Upper lobe of left lung (tissue), 6 donors: ENCODE results near the gene REX1BD. TPM values are rescaled to one million over a fixed set of nuclear protein-coding genes. Genes with fewer than 3 reads are reported as not detected.
"Not testable (repeated sequence)": the region's sequence is repeated elsewhere in the genome, so short reads cannot be mapped to it uniquely, and the experiment has no call there.

Experiments used
- ATAC-seq, 2 donors: fragments of 200-7000 bp; cut with Tn5 transposase; one replicate each; pipeline ENCODE4 v1.9.1; 2022; ENCODE audit warnings: mild to moderate bottlenecking in 2 of 2, moderate library complexity in 2 of 2; ENCODE audit not compliant: low FRiP score in 2 of 2
- DNase-seq, 2 donors: peaks; one replicate each; pipeline ENCODE4 v3.0.0-alpha.2; 2019 to 2020
- H3K27ac ChIP-seq, 4 donors: fragments of 200-600 bp; sonication (generic); one replicate each; pipeline ENCODE4 v1.5.1; 2016 to 2019
- H3K27me3 ChIP-seq, 4 donors: fragments of 200-600 bp; sonication (generic); one replicate each; pipeline ENCODE4 v1.5.1; 2017 to 2019
- H3K36me3 ChIP-seq, 4 donors: fragments of 200-600 bp; sonication (generic); one replicate each; pipeline ENCODE4 v1.5.1; 2016 to 2019
- H3K4me1 ChIP-seq, 4 donors: fragments of 200-600 bp; sonication (generic); one replicate each; pipeline ENCODE4 v1.5.1; 2018 to 2019
- H3K4me3 ChIP-seq, 4 donors: fragments of 200-600 bp; sonication (generic); one replicate each; pipeline ENCODE4 v1.5.1; 2017 to 2019; ENCODE audit warnings: mild to moderate bottlenecking in 2 of 4, moderate library complexity in 1 of 4
- H3K9me3 ChIP-seq, 4 donors: fragments of 200-600 bp; sonication (generic); one replicate each; pipeline ENCODE4 v1.5.1; 2018 to 2019
- CTCF ChIP-seq, 6 experiments: fragments of 450-650 bp in 4 of 6; fragments of 200-600 bp in 2 of 6; sonication (generic) in 2 of 6; IDR thresholded peaks; one replicate each; pipeline ENCODE4 v1.5.1; 2016 to 2019; ENCODE audit warnings: antibody characterized with exemption in 6 of 6
- EP300 ChIP-seq, 4 donors: sonication (generic); formaldehyde crosslinking; IDR thresholded peaks; one replicate each; pipeline ENCODE4 v1.5.1; 2017; ENCODE audit warnings: antibody characterized with exemption in 4 of 4, control low read depth in 2 of 4
- POLR2A ChIP-seq, 4 donors: fragments of 450-650 bp; IDR thresholded peaks; one replicate each; pipeline ENCODE4 v1.5.1; 2016 to 2017; ENCODE audit warnings: antibody characterized with exemption in 4 of 4, mild to moderate bottlenecking in 2 of 4
- POLR2AphosphoS5 ChIP-seq, 2 donors: sonication (generic); formaldehyde crosslinking; IDR thresholded peaks; one replicate each; pipeline ENCODE4 v1.5.1; 2017; ENCODE audit warnings: antibody characterized with exemption in 2 of 2
- WGBS, 2 donors: methylation state at CpG; one replicate each; pipeline ENCODE4 v1.1.5; 2017 to 2018; 5-methylcytosine and 5-hydroxymethylcytosine counted together
- total RNA-seq, 6 donors: library from RNA; depleted of rRNA in 4 of 6; stranded (reverse); fragments of >200 nt in 4 of 6; gene quantifications; one replicate each; pipeline versions ENCODE4 v1.1.0 to v1.2.1, GENCODE V29; 2016 to 2021
- donor health status: DM: no; HTN: no; CAD: no; lungs with moderate emphysema.
- donor health status: DM: no; HTN: yes; CAD: no; lungs with severe emphysema.

Gene REX1BD
- total RNA-seq, result 100 to 1,000 TPM in 1 of 6 donors, 10 to 100 TPM in 5; 83.6 to 114 (median 91.6) TPM

- peak within 1 kb of the TSS; percentile 78 to 88 (median 84) for H3K27ac ChIP-seq
- 0 to 5% methylated on average over 4 to 40 of the region's 72 CpGs for WGBS, 2 donors
- ATAC-seq (peak; percentile 93 to 96), DNase-seq (peak; percentile 82 to 95)
- H3K4me1 ChIP-seq, result peaks cover 20 to 30% (median 24%) of the 10 kb centered on the region in 4 donors
- H3K36me3 ChIP-seq, result peaks cover 0 to 15% (median 9%) of the 10 kb centered on the region in 4 donors
- H3K9me3 ChIP-seq, result no peaks in the 10 kb centered on the region
- TF ChIP-seq POLR2A (IDR thresholded peaks at IDR 0.05) (peak in 2 of 4 donors; percentile 25 to 67), CTCF (IDR thresholded peaks at IDR 0.05) (peak; percentile 74 to 95 (median 92)), POLR2AphosphoS5 (IDR thresholded peaks at IDR 0.05) (peak; percentile 38 to 43), EP300 (IDR thresholded peaks at IDR 0.05) (no peak)
- H3K4me3 ChIP-seq, result peak within 1 kb of the TSS; percentile 60 to 93 (median 86)
- H3K27me3 ChIP-seq, result no peaks in the 10 kb centered on the region
Measured at GRCh38 chr19:18588611-18589379, at the start of gene REX1BD. Gene REX1BD (plus strand): TSS chr19:18588798. CDS start chr19:18588802, 4 bp downstream.

DNA sequence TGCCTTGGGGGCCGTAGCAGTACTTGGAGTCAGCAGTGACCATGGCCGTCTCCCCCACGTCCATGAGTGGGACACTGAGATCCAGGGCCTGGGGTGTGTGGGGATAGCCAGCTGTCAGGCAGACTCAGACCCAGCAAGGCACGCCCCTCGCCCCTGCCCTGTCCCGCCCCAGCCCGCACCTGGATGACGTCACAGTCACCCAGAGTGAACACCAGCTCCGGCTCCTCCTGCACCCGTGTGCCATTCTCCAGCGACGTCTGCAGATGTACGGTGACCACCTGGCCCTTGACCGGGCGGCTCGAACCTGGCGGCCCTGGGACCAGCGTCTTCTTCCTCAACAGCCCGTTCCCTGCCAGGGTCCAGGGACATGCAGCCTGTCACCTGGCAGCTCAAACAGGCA lies 49.2 kb upstream of the REX1BD start:
- Histone ChIP-seq H3K27ac (no peak overlapping the region), H3K4me3 (no peak overlapping the region), H3K36me3 (peaks cover 12 to 68% (median 41%) of the 10 kb centered on the region in 4 donors), H3K9me3 (no peaks in the 10 kb centered on the region), H3K4me1 (peaks cover 13 to 26% (median 17%) of the 10 kb centered on the region in 4 donors), H3K27me3 (no peaks in the 10 kb centered on the region)
- TF ChIP-seq POLR2A (IDR thresholded peaks at IDR 0.05) (no peak), CTCF (IDR thresholded peaks at IDR 0.05) (no peak)
- no peak for ATAC-seq
- no peak for DNase-seq
- WGBS, 2 donors, result 95 to 97% methylated on average over 13 to 18 of the region's 19 CpGs

GRCh38 chr19:18540200-18540599 lies 48.4 kb upstream of the REX1BD start:
- DNase-seq, H3K27me3 ChIP-seq, H3K27ac ChIP-seq, H3K4me3 ChIP-seq, H3K9me3 ChIP-seq, ATAC-seq: not testable (repeated sequence)
- Histone ChIP-seq H3K36me3 (peaks cover 12 to 62% (median 37%) of the 10 kb centered on the region in 4 donors), H3K4me1 (peaks cover 13 to 28% (median 17%) of the 10 kb centered on the region in 4 donors)
- 92 to 100% methylated on average over 1 of the region's 1 CpG for WGBS, 2 donors

DNA sequence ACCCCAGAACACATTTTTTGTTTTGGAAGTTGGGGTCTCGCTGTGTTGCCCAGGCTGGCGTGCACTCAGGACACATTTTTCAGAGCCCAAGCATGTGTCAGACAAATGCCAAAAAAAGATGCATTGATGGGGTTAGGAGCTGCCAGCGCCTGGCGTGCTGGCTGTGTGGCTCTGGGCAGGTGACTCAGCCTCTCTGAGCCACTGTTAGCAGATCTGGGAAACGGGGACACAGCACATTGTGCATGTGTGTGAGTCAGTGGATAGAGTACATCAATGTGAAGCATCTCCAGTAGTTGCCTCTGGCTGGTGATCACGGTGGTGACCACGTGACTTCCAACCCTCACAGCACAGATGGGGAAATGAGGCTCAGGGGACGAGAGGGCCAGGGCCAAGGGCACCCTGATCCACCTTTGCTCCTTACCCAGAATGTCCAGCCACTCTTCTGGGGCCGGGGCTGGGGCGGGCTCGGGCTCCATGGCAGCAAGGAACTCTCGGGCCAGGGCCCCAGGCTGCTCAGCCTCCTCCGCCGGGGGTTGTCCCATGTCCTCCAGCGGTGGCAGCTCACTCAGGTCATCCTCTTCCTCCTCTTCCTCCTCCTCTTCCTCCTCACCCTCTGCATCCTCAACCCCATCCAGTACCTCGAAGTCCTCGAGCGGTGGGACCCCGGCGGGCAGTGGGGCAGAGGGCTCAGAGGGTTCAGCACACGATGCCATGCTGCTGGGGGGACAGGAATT lies 47.2 kb upstream of the REX1BD start:
- Histone ChIP-seq H3K27ac (peak overlapping the region in 2 of 4 donors; percentile 92 to 97), H3K36me3 (peaks cover 9 to 52% (median 28%) of the 10 kb centered on the region in 4 donors), H3K4me1 (peaks cover 13 to 28% (median 17%) of the 10 kb centered on the region in 4 donors), H3K9me3 (no peaks in the 10 kb centered on the region), H3K4me3 (no peak overlapping the region), H3K27me3 (no peaks in the 10 kb centered on the region)
- TF ChIP-seq CTCF (IDR thresholded peaks at IDR 0.05) (no peak), POLR2A (IDR thresholded peaks at IDR 0.05) (no peak)
- no peak for ATAC-seq
- peak in 1 of 2 donors; percentile 76 for DNase-seq
- WGBS, 2 donors, result 88% methylated on average over 21 of the region's 21 CpGs
